GM19452 (cell line): ENCODE results near the gene RGPD5.
"Not testable (repeated sequence)": the region's sequence is repeated elsewhere in the genome, so short reads cannot be mapped to it uniquely, and the experiment has no call there.

Source experiments
- ATAC-seq: cut with Tn5 transposase; IDR thresholded peaks from one replicate; pipeline ENCODE4 v1.9.1; 2021; ENCODE audit not compliant: unreplicated experiment

The RGPD5 gene

GRCh38 chr2:109794074-109794737 lies at the start of gene RGPD5:
Gene RGPD5 (plus strand): TSS chr2:109794305. CDS start chr2:109794466, 161 bp downstream.
- peak; percentile 96 for ATAC-seq

GRCh38 chr2:109751572-109751971 lies 42.5 kb upstream of the RGPD5 start:
- ATAC-seq: not testable (repeated sequence)

GRCh38 chr2:109757163-109757824 lies 36.8 kb upstream of the RGPD5 start:
- not testable (repeated sequence) for ATAC-seq

- not testable (repeated sequence) for ATAC-seq
Observed at GRCh38 chr2:109760265-109761042, 33.7 kb upstream of the RGPD5 start.

GRCh38 chr2:109761043-109761454 lies 33.1 kb upstream of the RGPD5 start:
- not testable (repeated sequence) for ATAC-seq

- not testable (repeated sequence) for ATAC-seq
Observed at GRCh38 chr2:109761976-109762375, 32.1 kb upstream of the RGPD5 start.

GRCh38 chr2:109766074-109766473 lies 28.0 kb upstream of the RGPD5 start:
- not testable (repeated sequence) for ATAC-seq

GRCh38 chr2:109766886-109767578 lies 27.1 kb upstream of the RGPD5 start:
- not testable (repeated sequence) for ATAC-seq

GRCh38 chr2:109768934-109769333 lies 25.2 kb upstream of the RGPD5 start:
- ATAC-seq: not testable (repeated sequence)

GRCh38 chr2:109779118-109779517 lies 15.0 kb upstream of the RGPD5 start:
- ATAC-seq: not testable (repeated sequence)

GRCh38 chr2:109781147-109781816 lies 12.8 kb upstream of the RGPD5 start:
- not testable (repeated sequence) for ATAC-seq

- ATAC-seq: not testable (repeated sequence)
Observed at GRCh38 chr2:109782446-109782993, 11.6 kb upstream of the RGPD5 start.

GRCh38 chr2:109791530-109792279 lies 2.4 kb upstream of the RGPD5 start:
- not testable (repeated sequence) for ATAC-seq

GRCh38 chr2:109792659-109793058 lies 1.4 kb upstream of the RGPD5 start:
- ATAC-seq: peak; percentile 57

GRCh38 chr2:109871129-109871751 lies 77.1 kb downstream of the RGPD5 start:
- ATAC-seq: peak; percentile 67

- ATAC-seq: not testable (repeated sequence)
Observed at GRCh38 chr2:109876625-109877024, 82.5 kb downstream of the RGPD5 start.

- ATAC-seq: not testable (repeated sequence)
Observed at GRCh38 chr2:109882112-109882511, 88.0 kb downstream of the RGPD5 start.

- not testable (repeated sequence) for ATAC-seq
Observed at GRCh38 chr2:109888414-109888813, 94.3 kb downstream of the RGPD5 start.

- ATAC-seq: not testable (repeated sequence)
Observed at GRCh38 chr2:109889909-109890308, 95.8 kb downstream of the RGPD5 start.
